ENCODE measurements around the gene AVPR2.
A peak's percentile ranks its signal among the peaks of the same experiment; 100 is the strongest.

AVPR2 gene

DNA sequence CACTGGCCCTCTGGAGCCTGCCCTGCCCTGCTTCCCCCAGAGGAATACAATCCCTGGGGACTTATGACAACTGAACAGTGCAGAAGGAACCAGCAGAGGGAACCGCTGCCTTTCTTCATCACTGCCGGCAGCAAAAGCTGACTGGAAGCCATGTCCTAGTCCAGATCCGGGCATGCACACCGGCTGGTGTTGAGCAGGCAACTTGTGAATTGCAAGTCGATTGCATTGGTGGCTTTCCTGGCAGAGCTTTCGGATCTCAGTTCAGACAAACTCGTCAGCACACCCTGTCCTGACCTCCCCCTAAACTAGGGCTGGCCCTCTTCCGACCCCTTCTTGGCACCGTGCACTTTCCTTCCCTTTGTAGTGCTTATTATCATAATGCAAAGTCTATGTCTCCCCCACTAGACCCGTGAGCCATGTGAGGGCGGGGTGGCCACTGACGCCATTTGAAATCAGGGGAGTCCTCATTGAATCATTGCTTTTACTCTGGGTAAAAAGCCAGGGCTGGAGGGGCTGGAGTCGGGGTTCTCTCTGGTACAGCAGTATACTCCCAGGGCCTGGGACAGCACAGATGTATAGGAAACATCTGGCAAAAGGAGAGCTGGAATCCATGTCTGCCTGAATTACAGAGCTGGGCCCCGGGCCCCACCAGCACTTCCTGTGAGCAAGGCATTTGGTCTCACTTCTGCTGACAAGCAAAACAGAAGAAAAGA, 19.8 kb downstream of the AVPR2 start:
- Histone ChIP-seq H3K9me3 (no peaks in the 10 kb centered on the region), H3K36me3 (peaks cover 1% of the 10 kb centered on the region), H3K4me1 (peaks cover 38% of the 10 kb centered on the region), H3K4me3 (ENCODE audit: low read depth, low read length) (no peak overlapping the region), H3K27me3 (no peaks in the 10 kb centered on the region)
- peak; percentile 73 for DNase-seq
- TF ChIP-seq, protein P1, sequence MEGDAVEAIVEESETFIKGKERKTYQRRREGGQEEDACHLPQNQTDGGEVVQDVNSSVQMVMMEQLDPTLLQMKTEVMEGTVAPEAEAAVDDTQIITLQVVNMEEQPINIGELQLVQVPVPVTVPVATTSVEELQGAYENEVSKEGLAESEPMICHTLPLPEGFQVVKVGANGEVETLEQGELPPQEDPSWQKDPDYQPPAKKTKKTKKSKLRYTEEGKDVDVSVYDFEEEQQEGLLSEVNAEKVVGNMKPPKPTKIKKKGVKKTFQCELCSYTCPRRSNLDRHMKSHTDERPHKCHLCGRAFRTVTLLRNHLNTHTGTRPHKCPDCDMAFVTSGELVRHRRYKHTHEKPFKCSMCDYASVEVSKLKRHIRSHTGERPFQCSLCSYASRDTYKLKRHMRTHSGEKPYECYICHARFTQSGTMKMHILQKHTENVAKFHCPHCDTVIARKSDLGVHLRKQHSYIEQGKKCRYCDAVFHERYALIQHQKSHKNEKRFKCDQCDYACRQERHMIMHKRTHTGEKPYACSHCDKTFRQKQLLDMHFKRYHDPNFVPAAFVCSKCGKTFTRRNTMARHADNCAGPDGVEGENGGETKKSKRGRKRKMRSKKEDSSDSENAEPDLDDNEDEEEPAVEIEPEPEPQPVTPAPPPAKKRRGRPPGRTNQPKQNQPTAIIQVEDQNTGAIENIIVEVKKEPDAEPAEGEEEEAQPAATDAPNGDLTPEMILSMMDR (IDR thresholded peaks at IDR 0.05; ENCODE audit: low read depth, low read length), result peak; percentile 57

DNA sequence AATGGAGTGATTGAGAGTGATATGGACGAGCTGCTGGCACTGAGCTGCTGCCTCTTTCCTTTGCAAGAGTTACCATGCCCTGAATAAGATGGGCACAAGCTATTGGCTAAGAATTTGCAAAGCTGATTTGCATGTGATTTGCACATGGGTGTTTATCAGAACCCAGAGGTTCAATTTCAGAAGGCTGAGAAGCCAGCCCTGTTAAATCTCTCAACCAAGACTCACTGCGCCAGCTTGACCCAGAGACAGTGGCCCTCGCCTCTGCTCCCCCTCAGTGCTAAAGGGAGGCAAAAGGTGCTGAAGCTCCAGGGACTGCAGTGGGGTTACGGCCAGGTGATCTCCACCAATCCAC, 20.9 kb downstream of the AVPR2 start:
- Histone ChIP-seq H3K27me3 (no peaks in the 10 kb centered on the region), H3K9me3 (no peaks in the 10 kb centered on the region), H3K4me1 (peaks cover 38% of the 10 kb centered on the region), H3K4me3 (ENCODE audit: low read depth, low read length) (no peak overlapping the region), H3K36me3 (peaks cover 6% of the 10 kb centered on the region)
- TF ChIP-seq, protein P1 (IDR thresholded peaks at IDR 0.05; ENCODE audit: low read depth, low read length), result no peak
- DNase-seq, result no peak

DNA sequence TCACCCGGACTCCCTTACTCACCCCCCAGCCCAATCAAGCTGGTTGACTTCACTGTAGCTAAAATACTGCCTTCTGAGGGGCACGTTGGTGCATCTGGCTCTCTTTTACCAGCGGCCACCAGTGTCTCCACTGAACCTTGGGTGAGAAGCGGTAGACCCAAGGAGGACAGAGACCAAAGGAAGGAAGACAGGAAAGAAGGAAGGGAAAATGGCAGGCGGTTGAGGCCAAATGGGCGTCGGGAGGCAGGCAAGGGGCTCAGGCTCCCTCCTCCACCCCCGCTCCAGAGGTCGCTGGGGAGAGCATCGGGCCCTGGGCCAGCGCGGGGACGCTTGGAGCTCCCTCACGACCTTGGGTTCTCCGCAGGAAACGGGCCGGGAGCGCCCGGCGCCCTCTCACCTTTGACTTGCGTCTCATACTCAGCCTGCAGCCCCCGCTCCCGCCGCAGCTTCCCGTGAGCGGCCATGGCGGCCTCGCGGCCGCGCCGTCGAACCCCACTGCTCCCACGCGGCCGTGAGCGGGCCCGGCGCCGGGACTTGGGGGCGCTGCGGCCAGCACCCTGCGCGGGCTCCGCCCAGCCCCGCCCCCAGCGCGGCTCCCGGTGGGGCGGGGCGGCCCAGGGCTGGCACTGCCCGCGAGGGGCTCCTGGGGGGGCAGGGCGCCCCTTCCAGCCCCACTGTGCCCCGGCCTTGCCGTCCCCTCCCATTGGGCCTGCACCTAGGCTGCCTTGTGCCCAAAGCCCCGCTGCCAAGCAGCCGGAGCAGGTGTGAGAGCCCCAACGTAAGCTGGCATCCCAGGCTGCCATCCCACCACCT, 21.5 kb downstream of the AVPR2 start, which contains the start of gene ARHGAP4:
ARHGAP4 (minus strand) TSS at position 526 of the 813 bp plus-strand sequence; CDS start at position 464, 62 bp downstream.
- H3K4me1 ChIP-seq, result peaks cover 36% of the 10 kb centered on the region
- no peaks in the 10 kb centered on the region for H3K9me3 ChIP-seq
- DNase-seq, result no peak
- TF ChIP-seq, protein P1 (IDR thresholded peaks at IDR 0.05; ENCODE audit: low read depth, low read length), result no peak
- peak within 1 kb of the TSS; percentile 64 for H3K4me3 ChIP-seq (ENCODE audit: low read depth, low read length)
- no peaks in the 10 kb centered on the region for H3K27me3 ChIP-seq
- peaks cover 10% of the 10 kb centered on the region for H3K36me3 ChIP-seq

DNA sequence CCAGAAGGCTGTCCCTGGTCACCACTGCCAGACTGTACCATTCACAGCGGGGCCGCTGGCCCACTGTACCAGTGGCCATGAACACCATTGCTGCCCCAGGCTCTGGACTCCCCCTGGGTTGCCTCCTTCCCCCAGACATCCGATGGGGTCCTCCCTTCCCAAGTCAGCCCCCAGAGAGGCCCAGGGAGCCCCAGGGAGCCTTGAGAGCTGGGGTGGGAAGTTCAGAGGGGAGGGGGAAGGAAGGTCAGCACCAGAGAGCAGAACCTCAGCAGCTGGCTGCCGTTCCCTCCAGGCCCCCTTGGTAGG, 22.0 kb downstream of the AVPR2 start:
- H3K4me3 ChIP-seq (ENCODE audit: low read depth, low read length), result 0 out of 2 replicates have a peak overlapping the region, but pooled peaks have one; percentile 8
- peaks cover 16% of the 10 kb centered on the region for H3K36me3 ChIP-seq
- TF ChIP-seq, protein P1 (IDR thresholded peaks at IDR 0.05; ENCODE audit: low read depth, low read length), result no peak
- H3K9me3 ChIP-seq, result no peaks in the 10 kb centered on the region
- H3K27me3 ChIP-seq, result no peaks in the 10 kb centered on the region
- DNase-seq, result no peak
- H3K4me1 ChIP-seq, result peaks cover 32% of the 10 kb centered on the region

DNA sequence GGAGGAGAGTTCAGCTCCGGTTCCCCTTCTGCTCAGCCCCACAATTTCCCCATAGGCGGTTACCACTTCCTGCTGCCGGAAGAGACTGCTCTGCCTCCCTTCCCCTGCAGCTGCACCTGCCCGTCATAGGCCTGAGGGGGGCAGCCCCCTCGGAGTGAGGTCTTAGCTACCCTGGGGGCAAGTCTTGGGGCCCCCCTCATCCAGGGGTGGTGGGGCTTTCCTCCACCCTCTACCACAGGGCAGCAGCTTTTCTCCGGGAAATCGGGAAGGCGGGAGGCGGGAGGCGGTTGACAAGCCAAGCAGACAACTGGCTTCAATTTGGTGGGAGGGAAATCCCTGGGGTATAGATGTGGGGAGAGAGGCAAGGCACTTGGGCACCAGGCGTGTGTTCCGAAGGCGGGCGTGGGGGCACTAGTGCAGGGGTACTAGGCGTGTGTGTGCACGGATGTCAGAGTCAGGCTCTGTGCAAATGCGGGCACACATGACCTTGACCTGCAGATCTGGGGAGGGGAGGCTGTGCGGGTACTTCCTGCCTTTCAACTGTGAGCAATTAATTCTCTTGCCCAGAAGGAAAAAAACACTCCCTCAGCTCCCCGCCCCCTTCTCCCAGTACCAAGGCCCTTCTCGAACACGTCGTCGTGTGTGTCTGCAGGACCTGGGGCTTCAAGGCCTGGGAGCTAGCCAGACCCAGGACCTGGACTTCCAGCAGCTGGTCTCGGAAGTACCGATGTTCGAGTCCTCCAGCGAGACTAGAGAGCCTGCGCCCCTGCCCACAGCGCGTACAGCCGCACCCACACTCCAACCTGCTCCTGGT, 22.6 kb downstream of the AVPR2 start:
- peaks cover 21% of the 10 kb centered on the region for H3K36me3 ChIP-seq
- peaks cover 27% of the 10 kb centered on the region for H3K4me1 ChIP-seq
- TF ChIP-seq, protein P1 (IDR thresholded peaks at IDR 0.05; ENCODE audit: low read depth, low read length), result no peak
- peak overlapping the region; percentile 64 for H3K4me3 ChIP-seq (ENCODE audit: low read depth, low read length)
- peak; percentile 70 for DNase-seq
- H3K27me3 ChIP-seq, result no peaks in the 10 kb centered on the region
- no peaks in the 10 kb centered on the region for H3K9me3 ChIP-seq

Data from BE2C (cell line).